HepG2 (cell line): ENCODE data around the gene CCDC85C. TPM values are rescaled to one million over a fixed set of nuclear protein-coding genes. Genes with fewer than 3 reads are reported as not detected.
A peak's percentile ranks its signal among the peaks of the same experiment; 100 is the strongest.

Experiments used
- ARID2 ChIP-seq: sonication (generic); formaldehyde crosslinking; IDR thresholded peaks from 2 replicates; pipeline ENCODE4 v1.8.1; 2022; ENCODE audit warnings: mild to moderate bottlenecking, missing genetic modification reagents, borderline replicate concordance
- GZF1 ChIP-seq: sonication (generic); formaldehyde crosslinking; IDR thresholded peaks from 2 replicates; pipeline ENCODE4 v1.5.1; 2020; ENCODE audit warnings: mild to moderate bottlenecking, missing genetic modification reagents
- LCORL ChIP-seq, 2 experiments: fragments of 450-650 bp in 1 of 2; sonication (generic) in 1 of 2; formaldehyde crosslinking in 1 of 2; IDR thresholded peaks; 2 replicates each; pipeline versions ENCODE4 v1.5.0 to v1.6.1; 2017 to 2020; ENCODE audit warnings: antibody characterized with exemption in 1 of 2, missing genetic modification reagents in 1 of 2
- RBM39 ChIP-seq: fragments of 200-400 bp; formaldehyde crosslinking; IDR thresholded peaks from one replicate; pipeline ENCODE4 v1.6.1; 2018; ENCODE audit warnings: antibody characterized with exemption, mild to moderate bottlenecking, low read depth, low read length; ENCODE audit not compliant: poor library complexity, severe bottlenecking
- SALL2 ChIP-seq: sonication (generic); formaldehyde crosslinking; IDR thresholded peaks from 2 replicates; pipeline ENCODE4 v1.8.1; 2023; ENCODE audit warnings: mild to moderate bottlenecking, missing genetic modification reagents, inconsistent platforms
- SIN3A ChIP-seq: IDR thresholded peaks from 2 replicates; pipeline ENCODE4 v1.6.1; 2011; ENCODE audit warnings: low read depth, mild to moderate bottlenecking, control low read depth, low read length, borderline replicate concordance
- SIX4 ChIP-seq: sonication (generic); formaldehyde crosslinking; IDR thresholded peaks from 2 replicates; pipeline ENCODE4 v1.4.0; 2020; ENCODE audit warnings: missing genetic modification reagents
- STAT6 ChIP-seq: sonication (generic); formaldehyde crosslinking; IDR thresholded peaks from 2 replicates; pipeline ENCODE4 v1.4.0; 2020; ENCODE audit warnings: missing genetic modification reagents, mild to moderate bottlenecking, borderline replicate concordance
- UBTF ChIP-seq: sonication (generic); formaldehyde crosslinking; IDR thresholded peaks from 2 replicates; pipeline ENCODE4 v1.4.0; 2020; ENCODE audit warnings: mild to moderate bottlenecking, missing genetic modification reagents
- ZNF564 ChIP-seq: sonication (generic); formaldehyde crosslinking; IDR thresholded peaks from 2 replicates; pipeline ENCODE4 v1.8.1; 2023; ENCODE audit warnings: mild to moderate bottlenecking, missing genetic modification reagents
- ZNF687 ChIP-seq: sonication (generic); formaldehyde crosslinking; IDR thresholded peaks from 2 replicates; pipeline ENCODE4 v1.5.1; 2020; ENCODE audit warnings: mild to moderate bottlenecking, missing genetic modification reagents, moderate library complexity
- polyA plus RNA-seq, 8 experiments: library from polyadenylated mRNA; depleted of rRNA in 3 of 8; stranded (reverse) in 7 of 8; unstranded in 1 of 8; fragments of >200 nt; fragmentation: Illumina TruSeq in 4 of 8; extraction: Trizol in 4 of 8; gene quantifications; 2 replicates each; pipeline versions ENCODE4 v1.2.1 to v1.2.3, GENCODE V29; 2011 to 2016; ENCODE audit warnings: low read depth in 4 of 8, missing spikeins in 1 of 8, mixed read lengths in 1 of 8; ENCODE audit not compliant: insufficient read depth in 1 of 8
- total RNA-seq, 5 experiments: library from RNA; depleted of rRNA; stranded (reverse); fragments of >200 nt; fragmentation: Illumina TruSeq; extraction: Trizol; gene quantifications; 2 replicates each; pipeline ENCODE4 v1.2.3, GENCODE V29; 2016; ENCODE audit warnings: low read depth in 1 of 5
- TF ChIP-seq, protein P1 (sequence below): sonication (generic); formaldehyde crosslinking; IDR thresholded peaks from 2 replicates; pipeline ENCODE4 v1.4.0; 2020; ENCODE audit warnings: missing genetic modification reagents
- TF ChIP-seq, protein P2 (sequence below): sonication (generic); formaldehyde crosslinking; IDR thresholded peaks from 2 replicates; pipeline ENCODE4 v1.8.0; 2023; ENCODE audit warnings: mild to moderate bottlenecking, missing genetic modification reagents

CCDC85C gene
- total and polyA plus RNA-seq, 2 of the 13 experiments (the other 11 are each of a cell fraction or from before 2014, with no cell fraction given), result 18.8 to 43.8 TPM

- TF ChIP-seq, protein P1, sequence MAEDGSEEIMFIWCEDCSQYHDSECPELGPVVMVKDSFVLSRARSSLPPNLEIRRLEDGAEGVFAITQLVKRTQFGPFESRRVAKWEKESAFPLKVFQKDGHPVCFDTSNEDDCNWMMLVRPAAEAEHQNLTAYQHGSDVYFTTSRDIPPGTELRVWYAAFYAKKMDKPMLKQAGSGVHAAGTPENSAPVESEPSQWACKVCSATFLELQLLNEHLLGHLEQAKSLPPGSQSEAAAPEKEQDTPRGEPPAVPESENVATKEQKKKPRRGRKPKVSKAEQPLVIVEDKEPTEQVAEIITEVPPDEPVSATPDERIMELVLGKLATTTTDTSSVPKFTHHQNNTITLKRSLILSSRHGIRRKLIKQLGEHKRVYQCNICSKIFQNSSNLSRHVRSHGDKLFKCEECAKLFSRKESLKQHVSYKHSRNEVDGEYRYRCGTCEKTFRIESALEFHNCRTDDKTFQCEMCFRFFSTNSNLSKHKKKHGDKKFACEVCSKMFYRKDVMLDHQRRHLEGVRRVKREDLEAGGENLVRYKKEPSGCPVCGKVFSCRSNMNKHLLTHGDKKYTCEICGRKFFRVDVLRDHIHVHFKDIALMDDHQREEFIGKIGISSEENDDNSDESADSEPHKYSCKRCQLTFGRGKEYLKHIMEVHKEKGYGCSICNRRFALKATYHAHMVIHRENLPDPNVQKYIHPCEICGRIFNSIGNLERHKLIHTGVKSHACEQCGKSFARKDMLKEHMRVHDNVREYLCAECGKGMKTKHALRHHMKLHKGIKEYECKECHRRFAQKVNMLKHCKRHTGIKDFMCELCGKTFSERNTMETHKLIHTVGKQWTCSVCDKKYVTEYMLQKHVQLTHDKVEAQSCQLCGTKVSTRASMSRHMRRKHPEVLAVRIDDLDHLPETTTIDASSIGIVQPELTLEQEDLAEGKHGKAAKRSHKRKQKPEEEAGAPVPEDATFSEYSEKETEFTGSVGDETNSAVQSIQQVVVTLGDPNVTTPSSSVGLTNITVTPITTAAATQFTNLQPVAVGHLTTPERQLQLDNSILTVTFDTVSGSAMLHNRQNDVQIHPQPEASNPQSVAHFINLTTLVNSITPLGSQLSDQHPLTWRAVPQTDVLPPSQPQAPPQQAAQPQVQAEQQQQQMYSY (CRISPR knock-in tag), result 0 out of 2 replicates have a peak, but pooled peaks have one; percentile 17
- TF ChIP-seq LCORL (IDR thresholded peaks at IDR 0.05) (no peak), LCORL (CRISPR knock-in tag; IDR thresholded peaks at IDR 0.05) (0 out of 2 replicates have a peak, but pooled peaks have one; percentile 6), ZNF687 (CRISPR knock-in tag) (peak; percentile 24; the same call in 1 of the 2 replicates), SIX4 (CRISPR knock-in tag) (no peak), UBTF (CRISPR knock-in tag) (peak; percentile 2; the same call in 1 of the 2 replicates), SALL2 (peak; percentile 3; the same call in 1 of the 2 replicates), ZNF564 (no peak), ARID2 (CRISPR knock-in tag) (0 out of 2 replicates have a peak, but pooled peaks have one; percentile 1), RBM39 (peak; percentile 14), GZF1 (CRISPR knock-in tag) (0 out of 2 replicates have a peak, but pooled peaks have one; percentile 6), SIN3A (peak; percentile 11; the same call in 1 of the 2 replicates), STAT6 (CRISPR knock-in tag) (no peak)
- TF ChIP-seq, protein P2, sequence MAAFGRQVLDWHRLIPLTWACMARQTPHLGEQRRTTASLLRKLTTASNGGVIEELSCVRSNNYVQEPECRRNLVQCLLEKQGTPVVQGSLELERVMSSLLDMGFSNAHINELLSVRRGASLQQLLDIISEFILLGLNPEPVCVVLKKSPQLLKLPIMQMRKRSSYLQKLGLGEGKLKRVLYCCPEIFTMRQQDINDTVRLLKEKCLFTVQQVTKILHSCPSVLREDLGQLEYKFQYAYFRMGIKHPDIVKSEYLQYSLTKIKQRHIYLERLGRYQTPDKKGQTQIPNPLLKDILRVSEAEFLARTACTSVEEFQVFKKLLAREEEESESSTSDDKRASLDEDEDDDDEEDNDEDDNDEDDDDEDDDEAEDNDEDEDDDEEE (CRISPR knock-in tag), result 0 out of 2 replicates have a peak, but pooled peaks have one; percentile 8
Observed at GRCh38 chr14:99602788-99603415, 1.1 kb downstream of the CCDC85C start (continued).
